M059J (cell line): ENCODE data around the gene JAKMIP1. TPM values are rescaled to one million over a fixed set of nuclear protein-coding genes. Genes with fewer than 3 reads are reported as not detected.

Source experiments
- DNase-seq: peaks from one replicate; pipeline ENCODE4 v3.0.0-alpha.2; 2012; ENCODE audit warnings: low read depth
- total RNA-seq: library from RNA; depleted of rRNA; stranded (reverse); fragments of >200 nt; shearing (Covaris generic); gene quantifications from 2 replicates; pipeline ENCODE4 v1.2.3, GENCODE V29; 2014; rRNA removed

JAKMIP1 gene
- not detected in 2 replicates for total RNA-seq

- peak; percentile 30 for DNase-seq
Observed at GRCh38 chr4:6200011-6200921, at the start of gene JAKMIP1. JAKMIP1 (minus strand) TSS chr4:6200549; CDS start chr4:6112850, 87,699 bp downstream.

DNA sequence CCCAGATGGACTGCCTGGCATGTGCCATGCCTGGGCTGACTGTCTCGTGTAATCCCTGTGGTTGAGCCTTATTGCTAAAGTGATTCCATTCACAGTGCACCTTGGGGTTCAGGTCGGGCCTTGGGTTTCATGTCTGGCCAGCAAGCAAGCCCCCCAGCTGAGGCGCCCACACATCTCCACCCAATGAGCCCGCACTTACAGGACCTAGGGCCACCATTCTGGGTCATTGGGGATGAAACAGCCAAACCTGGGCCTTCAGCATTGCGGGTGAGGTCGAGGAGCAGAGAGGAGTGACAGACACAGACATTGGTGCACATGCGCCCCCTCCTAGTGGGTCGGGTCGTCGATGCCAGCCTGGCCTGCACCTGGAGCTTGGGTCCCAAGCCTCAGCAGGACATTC is 48.0 kb upstream of the JAKMIP1 start:
- DNase-seq: no peak

- no peak for DNase-seq
Observed at GRCh38 chr4:6246170-6246634, 45.9 kb upstream of the JAKMIP1 start.

- no peak for DNase-seq
Observed at GRCh38 chr4:6245246-6246169, 45.2 kb upstream of the JAKMIP1 start.

DNA sequence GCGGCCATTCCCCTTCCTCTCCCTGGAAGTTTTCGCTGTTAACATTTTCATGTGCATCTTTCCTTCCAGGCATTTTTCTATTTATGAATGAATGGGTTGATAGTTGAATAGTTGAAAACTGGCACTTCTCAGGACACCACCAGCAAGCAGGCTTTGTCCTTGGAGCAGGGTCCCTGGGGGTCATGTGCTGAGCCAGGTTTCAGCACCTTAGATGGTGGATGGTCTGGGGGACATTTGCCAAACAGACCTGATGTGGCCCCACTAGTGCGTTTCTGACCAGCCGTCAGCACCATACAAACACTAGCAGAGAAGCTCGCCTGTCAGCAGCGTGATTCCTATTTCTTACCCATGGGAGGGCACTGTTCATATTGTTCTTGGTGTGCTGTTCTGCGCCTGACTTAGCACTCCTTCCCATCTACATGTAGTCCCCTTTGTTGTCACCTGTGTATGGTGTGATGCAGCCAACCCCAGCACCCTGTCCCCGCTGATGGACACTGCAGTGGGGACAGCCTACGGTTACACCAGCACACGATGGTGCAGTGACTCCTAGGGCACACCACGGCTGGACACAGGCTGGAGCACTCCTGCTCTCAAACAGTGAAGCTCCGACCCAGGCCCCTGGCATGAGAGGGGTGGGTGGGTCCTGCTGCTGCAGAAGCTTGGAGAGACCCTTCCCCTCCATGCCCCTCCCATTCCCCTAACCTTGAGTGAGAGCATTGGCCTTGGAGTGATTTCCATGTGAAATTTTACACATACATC is 42.1 kb upstream of the JAKMIP1 start:
- DNase-seq: no peak

DNA sequence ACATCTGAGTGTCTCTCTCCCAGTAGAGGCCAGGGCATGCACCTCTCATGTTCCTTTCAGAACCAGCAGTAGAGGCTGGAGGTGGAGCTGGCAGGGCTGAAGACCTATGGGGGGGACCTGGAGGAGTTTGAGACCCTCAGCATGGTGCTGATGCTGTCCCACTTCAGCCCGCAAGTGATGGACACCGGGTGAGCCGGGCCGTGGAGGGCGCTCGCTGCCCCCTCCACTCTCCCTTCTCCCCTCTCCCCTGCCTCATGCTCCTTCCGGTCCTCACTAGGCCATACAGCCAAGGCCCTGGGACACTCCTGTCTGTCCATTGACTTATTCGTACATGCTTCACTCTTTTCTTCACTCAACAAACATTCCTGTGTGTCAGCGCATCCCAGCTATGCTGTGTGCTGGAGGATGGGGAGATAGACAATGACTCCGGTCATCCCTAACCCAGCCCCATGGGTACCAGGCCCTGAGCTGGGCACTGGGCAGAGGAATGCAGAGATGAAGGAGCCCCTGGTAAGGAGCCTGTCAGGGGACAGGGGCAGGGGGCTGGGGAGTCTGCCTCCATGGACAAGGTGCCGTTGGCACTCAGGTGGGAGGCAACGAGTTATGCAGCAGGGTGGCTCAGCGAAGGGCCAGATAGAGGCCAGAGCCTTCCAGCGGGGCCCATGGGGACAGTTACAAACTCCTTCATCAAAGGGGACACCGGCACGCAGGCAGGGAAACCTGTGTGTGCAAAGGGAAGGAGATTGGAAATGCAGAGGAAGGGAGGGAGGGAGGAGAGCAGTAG is 40.9 kb upstream of the JAKMIP1 start:
- DNase-seq: no peak

DNA sequence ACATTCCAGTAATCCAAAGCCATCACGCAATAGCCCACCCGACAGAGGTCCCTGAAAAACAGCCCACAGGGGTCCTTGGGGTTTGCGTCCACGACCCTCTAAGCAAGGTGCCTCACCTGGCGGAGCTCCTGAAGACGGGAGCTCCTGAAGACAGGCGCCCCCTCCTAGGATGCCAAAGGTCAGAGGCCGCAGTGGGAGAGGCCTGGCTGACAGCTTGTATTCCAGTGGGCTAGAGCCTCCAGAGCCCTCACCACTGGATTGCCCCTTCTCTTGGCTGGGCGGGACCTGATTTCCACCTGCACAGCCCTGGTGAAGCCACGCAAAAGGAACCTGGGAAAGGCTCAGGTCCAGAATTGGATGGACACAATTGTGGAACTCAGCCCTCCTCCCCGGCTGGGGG is 39.6 kb upstream of the JAKMIP1 start:
- no peak for DNase-seq

- DNase-seq: no peak
Observed at GRCh38 chr4:6239486-6239885, 39.1 kb upstream of the JAKMIP1 start.

DNA sequence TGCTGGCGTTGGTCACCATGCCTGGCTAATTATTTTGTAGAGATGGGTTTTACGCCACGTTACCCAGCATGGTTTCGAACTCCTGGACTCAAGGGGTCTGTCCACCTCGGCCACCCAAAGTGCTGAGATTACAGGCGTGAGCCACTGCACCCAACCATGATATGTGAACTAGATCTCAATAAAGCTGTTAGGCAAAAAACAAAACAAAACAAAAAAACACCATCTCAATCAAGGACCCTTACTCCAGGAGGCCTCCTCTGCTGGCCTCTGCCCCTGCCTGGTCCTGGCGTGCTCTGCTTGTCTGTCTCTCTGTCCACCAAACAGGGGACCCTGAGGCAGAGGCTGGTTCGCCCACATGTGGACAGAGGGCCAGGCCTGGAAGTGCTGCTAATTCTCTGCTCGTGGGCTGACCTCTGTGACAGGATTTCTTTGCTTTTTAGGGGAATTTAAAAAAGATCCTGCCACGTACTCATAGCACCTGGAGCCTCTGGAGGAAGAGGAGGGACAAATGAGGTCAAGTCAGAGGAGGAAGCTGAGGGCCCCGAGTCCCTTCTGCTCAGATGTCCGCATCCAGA is 36.6 kb upstream of the JAKMIP1 start:
- no peak for DNase-seq

DNA sequence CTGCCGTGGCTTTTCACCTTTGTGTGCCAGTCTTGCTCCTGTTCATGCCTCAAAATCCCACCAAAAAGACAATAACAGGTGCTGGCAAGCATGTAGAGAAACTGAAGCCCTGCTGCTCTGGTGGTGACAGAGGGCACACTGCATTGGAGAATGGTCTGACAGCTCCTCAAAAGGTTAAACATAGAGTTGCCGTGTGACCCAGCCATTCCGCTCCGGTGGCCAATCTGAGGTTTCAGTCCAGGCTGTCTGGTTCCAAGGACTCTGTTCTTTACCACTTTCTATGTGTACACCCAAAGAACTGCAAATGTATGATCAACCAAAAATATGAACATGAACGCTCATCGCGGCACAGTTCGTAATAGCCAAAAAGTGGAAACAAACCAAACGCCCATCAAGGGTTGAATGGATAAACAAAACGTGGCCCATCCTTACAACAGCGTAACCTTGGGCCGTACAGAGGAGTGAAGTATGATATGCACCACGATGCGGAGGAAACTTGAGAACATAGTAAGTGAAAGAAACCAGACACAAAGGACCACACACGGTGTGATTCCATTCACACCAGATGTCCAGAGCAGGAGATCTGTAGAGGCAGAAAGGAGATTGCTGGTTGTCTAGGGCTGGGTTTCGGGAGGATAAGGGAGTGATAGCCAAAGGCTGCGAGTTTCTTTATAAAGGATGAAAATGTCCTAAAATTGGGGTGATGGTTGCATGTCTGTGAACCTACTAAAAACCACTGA is 35.7 kb upstream of the JAKMIP1 start:
- no peak for DNase-seq

DNA sequence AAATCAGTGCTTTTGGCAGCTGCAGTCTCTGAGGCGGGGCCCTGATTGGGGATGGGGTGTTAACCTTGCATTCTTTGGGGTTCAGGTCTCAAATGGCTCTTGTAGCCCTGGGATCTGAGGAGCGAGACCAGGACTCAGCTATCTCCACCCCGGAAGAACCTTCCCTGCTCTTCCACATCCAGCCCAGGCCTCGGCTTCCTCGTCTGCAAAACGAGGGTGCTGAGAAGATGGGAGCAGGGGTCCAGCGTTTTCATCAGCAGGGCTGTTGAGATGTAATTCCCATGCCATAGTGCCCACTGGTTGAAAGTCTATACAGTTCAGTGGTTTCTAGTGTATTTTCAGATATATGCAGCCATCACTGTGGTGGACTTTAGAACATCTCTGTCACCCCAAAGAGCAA is 34.7 kb upstream of the JAKMIP1 start:
- DNase-seq: no peak

DNA sequence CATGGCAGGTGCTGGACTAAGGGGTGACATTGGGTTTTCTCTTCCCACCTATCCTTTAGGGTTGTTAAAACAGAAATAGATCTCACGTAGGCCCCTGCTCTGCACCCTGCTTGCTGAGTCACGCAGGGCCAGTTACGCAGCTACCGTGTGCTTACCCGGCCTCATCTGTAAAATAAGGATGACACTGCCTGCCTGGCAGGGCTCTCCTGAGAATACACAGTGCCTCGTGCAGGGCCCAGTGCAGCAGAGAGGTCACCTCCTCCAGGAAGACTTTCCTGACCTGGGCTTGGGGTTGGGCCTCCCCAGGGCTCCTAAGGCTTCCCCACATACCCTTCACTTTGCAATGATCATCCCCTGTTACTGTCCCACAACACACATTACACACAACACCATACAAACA is 33.6 kb upstream of the JAKMIP1 start:
- DNase-seq: no peak

DNA sequence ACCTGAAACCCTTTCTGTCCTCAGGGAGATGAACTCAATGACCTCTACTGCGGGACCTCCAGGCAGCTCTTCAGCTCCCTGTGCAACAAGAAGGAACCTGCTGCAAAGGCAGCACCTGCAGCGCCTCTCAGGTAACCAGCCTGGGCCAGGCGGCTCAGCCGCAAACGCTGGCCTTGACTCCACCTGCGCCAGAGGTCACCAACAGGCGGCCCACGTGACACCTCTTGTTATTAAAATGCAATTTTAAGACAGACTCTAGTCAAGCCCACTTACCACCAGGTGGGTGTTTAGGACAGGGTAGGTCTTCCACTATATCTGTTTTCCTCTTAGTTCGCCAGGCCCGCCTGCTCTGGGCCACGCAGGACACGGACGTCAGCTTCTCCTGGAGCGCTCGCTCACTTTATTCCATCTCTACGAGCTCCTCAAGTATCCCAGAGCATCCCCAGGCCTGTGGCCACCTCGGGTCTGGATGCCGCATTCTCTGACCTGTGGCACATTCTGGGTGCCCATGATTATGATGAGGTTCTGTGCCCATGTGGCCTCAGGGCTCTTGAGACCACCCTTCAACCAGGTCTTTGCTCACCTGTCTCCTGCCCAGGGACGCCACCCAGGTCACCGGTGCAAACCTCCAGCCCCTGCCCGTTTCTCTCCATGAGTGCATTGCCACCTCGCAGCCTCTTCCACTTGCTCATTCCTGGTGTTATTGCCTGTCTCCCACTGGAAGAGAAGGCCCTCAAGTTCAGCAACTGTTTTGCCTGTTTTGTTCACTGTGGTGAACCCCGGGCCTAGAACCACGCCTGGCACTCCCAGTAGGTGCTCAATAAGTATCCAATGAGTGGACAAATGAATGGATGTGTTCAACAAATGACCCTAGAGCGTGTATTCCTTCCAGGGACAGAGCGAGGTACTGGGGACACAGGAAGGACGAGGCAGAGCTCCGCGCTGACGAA is 32.8 kb upstream of the JAKMIP1 start:
- no peak for DNase-seq

DNA sequence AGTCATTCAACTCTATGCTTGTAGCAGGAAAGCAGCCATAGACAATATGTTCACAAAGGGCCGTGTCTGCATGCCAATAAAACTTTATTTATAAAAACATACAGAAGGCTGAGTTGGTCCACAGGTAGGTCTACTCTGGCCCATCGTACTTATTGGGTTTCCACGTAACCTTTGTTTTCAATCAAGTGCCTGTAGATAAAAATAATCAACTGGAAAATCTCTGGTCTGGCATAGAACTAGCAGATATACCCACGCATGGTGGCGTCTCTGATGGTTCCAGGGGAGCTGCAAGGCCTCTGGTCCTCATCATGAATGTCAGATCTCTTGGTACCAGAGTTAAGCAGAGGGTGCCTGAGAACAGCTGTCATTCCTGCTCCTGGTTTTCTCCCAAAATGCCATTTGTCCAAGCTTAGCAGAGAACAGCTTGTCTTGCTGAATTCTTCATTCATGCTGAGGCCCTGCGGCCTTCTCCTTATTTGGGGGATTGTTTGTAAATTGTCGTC is 31.4 kb upstream of the JAKMIP1 start:
- DNase-seq: no peak

DNA sequence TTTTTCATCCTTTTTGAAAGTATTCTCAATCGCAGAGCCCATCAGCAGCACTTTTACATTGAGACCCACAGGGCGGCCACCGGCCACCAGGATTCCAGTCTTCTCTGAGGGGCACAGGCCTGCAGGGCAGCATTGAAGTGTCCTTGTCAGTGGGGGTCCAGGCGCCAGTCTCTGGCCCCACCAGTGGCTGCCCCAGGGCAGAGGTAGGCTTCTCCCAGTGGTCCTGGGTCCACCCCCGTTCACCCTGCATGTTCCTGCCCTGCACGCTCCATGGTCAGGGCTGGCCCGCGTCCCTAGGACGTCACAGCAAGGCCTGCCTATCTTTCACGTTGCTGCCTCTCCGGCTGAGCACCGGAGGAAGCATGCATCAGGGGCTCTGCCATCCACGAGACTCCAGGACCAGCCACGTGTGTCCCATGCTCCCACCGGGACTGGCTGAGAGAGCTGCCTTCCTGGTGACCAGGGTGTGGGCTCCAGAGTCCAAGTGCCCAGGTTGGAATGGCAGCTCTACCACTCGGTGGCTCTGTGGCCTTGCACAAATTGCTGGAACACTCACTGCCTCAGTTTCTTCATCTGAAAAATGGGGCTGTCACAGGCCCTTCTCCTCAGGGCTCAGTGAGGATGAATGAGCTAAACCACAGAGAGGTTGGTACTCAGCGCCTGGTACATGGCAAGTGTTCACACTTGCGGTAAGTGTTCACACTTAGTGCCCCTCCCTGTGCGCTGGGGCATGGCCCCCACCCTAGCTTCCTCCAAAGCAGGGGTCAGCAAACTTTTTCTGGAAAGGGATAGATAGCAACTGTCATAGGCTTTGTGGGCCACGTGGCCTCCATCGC is 30.7 kb upstream of the JAKMIP1 start:
- DNase-seq: no peak

DNA sequence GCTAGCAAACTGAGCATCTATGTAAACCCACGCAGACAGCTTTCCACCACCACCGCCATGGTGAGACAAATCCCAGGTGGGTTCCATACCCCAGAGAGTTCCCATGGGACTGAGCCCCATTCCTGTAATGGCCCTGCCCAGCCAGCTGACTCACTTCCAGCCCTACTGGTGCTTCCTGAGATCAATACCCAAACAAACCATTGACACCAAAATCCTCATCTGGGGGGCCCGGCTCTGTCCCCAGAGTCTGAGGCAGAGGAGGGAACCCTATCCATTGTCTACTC is 30.1 kb upstream of the JAKMIP1 start:
- no peak for DNase-seq

- no peak for DNase-seq
Observed at GRCh38 chr4:6229671-6230501, 29.5 kb upstream of the JAKMIP1 start.
